ENCODE results near the gene CNIH3. TPM values are rescaled to one million over a fixed set of nuclear protein-coding genes. Genes with fewer than 3 reads are reported as not detected.

CNIH3 gene
- total RNA-seq, 1 experiment from 2014 or later: 3.4 TPM

GRCh38 chr1:224696021-224696420, 79.9 kb downstream of the CNIH3 start:
- no TSS peak for BruUV-seq (replicated peaks)
- CTCF ChIA-PET: interaction anchor here (0.6 to 1.7 kb wide), 2 partner anchors 52 to 151 kb away, joined by 3 to 5 read pairs; no protein-coding TSS in a partner anchor

GRCh38 chr1:224696891-224697765, 81.0 kb downstream of the CNIH3 start:
- intact Hi-C loops (cut with micrococcal nuclease): loop anchor here (5.0 kb wide), 1 partner anchor 225 kb away; no protein-coding TSS in a partner anchor
- H3K4me3 Mint-ChIP-seq (ENCODE audit: unreplicated experiment): no peak overlapping the region
- ChIA-PET CTCF (interaction anchor here (1.3 to 1.5 kb wide), 2 partner anchors 154 to 184 kb away, joined by 4 read pairs; no protein-coding TSS in a partner anchor), POLR2A (no interaction called here)
- H3K27me3 Mint-ChIP-seq (ENCODE audit: insufficient read depth, unreplicated experiment): no peaks in the 10 kb centered on the region
- DNase-seq (ENCODE audit: unreplicated experiment): peak; percentile 66
- no peaks in the 10 kb centered on the region for H3K36me3 Mint-ChIP-seq (ENCODE audit: insufficient read depth, unreplicated experiment)
- H3K4me1 Mint-ChIP-seq (ENCODE audit: insufficient read depth, unreplicated experiment): no peaks in the 10 kb centered on the region
- H3K27ac Mint-ChIP-seq (ENCODE audit: low read depth, unreplicated experiment): no peak overlapping the region
- TF ChIP-seq CTCF (IDR thresholded peaks at IDR 0.05; ENCODE audit: unreplicated experiment): no peak
- no peaks in the 10 kb centered on the region for H3K9me3 Mint-ChIP-seq (ENCODE audit: unreplicated experiment)
- BruUV-seq (replicated peaks): no TSS peak

More at GRCh38 chr1:224696021-224696420, 79.9 kb downstream of the CNIH3 start:
- Mint-ChIP-seq H3K27me3 (ENCODE audit: insufficient read depth, unreplicated experiment) (no peaks in the 10 kb centered on the region), H3K9me3 (ENCODE audit: unreplicated experiment) (no peaks in the 10 kb centered on the region), H3K4me1 (ENCODE audit: insufficient read depth, unreplicated experiment) (no peaks in the 10 kb centered on the region), H3K27ac (ENCODE audit: low read depth, unreplicated experiment) (no peak overlapping the region), H3K4me3 (ENCODE audit: unreplicated experiment) (no peak overlapping the region), H3K36me3 (ENCODE audit: insufficient read depth, unreplicated experiment) (no peaks in the 10 kb centered on the region)
- DNase-seq (ENCODE audit: unreplicated experiment): no peak
- no peak for TF ChIP-seq CTCF (IDR thresholded peaks at IDR 0.05; ENCODE audit: unreplicated experiment)
- intact Hi-C loops (cut with micrococcal nuclease): loop anchor here (5.0 kb wide), 1 partner anchor 226 kb away; no protein-coding TSS in a partner anchor
- POLR2A ChIA-PET: no interaction called here

GRCh38 chr1:224698015-224698451, 81.9 kb downstream of the CNIH3 start:
- no peaks in the 10 kb centered on the region for H3K4me1 Mint-ChIP-seq (ENCODE audit: insufficient read depth, unreplicated experiment)
- DNase-seq (ENCODE audit: unreplicated experiment): no peak
- CTCF ChIA-PET: interaction anchor here (1.3 to 3.5 kb wide), 3 partner anchors 153 to 225 kb away, joined by 4 to 10 read pairs (median 4); no protein-coding TSS in a partner anchor

More at GRCh38 chr1:224698015-224698451, 81.9 kb downstream of the CNIH3 start:
- no peak overlapping the region for H3K4me3 Mint-ChIP-seq (ENCODE audit: unreplicated experiment)
- no peak for TF ChIP-seq CTCF (IDR thresholded peaks at IDR 0.05; ENCODE audit: unreplicated experiment)
- H3K36me3 Mint-ChIP-seq (ENCODE audit: insufficient read depth, unreplicated experiment): no peaks in the 10 kb centered on the region
- H3K27me3 Mint-ChIP-seq (ENCODE audit: insufficient read depth, unreplicated experiment): no peaks in the 10 kb centered on the region
- BruUV-seq (replicated peaks): no TSS peak
- no peaks in the 10 kb centered on the region for H3K9me3 Mint-ChIP-seq (ENCODE audit: unreplicated experiment)
- no peak overlapping the region for H3K27ac Mint-ChIP-seq (ENCODE audit: low read depth, unreplicated experiment)
- POLR2A ChIA-PET: no interaction called here
- intact Hi-C loops (cut with micrococcal nuclease): loop anchor here (5.0 kb wide), 1 partner anchor 224 kb away; no protein-coding TSS in a partner anchor

Measured in MCF 10A (cell line).